ENCODE measurements around the gene LRRFIP1. TPM values are rescaled to one million over a fixed set of nuclear protein-coding genes. Genes with fewer than 3 reads are reported as not detected.
"Not testable (repeated sequence)": the region's sequence is repeated elsewhere in the genome, so short reads cannot be mapped to it uniquely, and the experiment has no call there.

Gene LRRFIP1
- total RNA-seq, 6 experiments from 2014 or later: 90.6 to 107 (median 102) TPM

DNA sequence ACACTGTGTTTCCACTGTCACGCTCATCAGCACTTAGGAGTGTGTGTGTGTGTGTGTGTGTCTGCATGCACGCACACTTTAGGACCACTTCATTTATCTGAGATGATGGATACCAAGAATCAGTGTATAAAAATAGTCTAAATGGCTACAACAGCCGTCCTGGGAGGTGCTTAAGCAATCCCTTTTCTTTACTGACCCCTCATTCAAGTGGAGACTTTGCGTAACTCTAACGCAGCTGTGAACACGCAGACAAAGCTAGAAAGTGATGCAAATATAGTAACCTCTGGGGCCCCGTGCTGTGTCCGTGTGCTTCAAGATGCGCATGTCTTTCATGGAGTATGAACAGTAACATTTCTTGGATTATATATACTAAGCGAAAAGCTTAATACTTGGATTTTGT lies 130.8 kb downstream of the LRRFIP1 start:
- Mint-ChIP-seq H3K27me3 (ENCODE audit: insufficient read depth) (no peaks in the 10 kb centered on the region), H3K36me3 (ENCODE audit: low read depth) (peaks cover 65% of the 10 kb centered on the region), H3K4me3 (no peak overlapping the region), H3K9me3 (no peaks in the 10 kb centered on the region), H3K27ac (no peak overlapping the region), H3K4me1 (ENCODE audit: low read depth) (peaks cover 59% of the 10 kb centered on the region)
- TF ChIP-seq, protein P1, sequence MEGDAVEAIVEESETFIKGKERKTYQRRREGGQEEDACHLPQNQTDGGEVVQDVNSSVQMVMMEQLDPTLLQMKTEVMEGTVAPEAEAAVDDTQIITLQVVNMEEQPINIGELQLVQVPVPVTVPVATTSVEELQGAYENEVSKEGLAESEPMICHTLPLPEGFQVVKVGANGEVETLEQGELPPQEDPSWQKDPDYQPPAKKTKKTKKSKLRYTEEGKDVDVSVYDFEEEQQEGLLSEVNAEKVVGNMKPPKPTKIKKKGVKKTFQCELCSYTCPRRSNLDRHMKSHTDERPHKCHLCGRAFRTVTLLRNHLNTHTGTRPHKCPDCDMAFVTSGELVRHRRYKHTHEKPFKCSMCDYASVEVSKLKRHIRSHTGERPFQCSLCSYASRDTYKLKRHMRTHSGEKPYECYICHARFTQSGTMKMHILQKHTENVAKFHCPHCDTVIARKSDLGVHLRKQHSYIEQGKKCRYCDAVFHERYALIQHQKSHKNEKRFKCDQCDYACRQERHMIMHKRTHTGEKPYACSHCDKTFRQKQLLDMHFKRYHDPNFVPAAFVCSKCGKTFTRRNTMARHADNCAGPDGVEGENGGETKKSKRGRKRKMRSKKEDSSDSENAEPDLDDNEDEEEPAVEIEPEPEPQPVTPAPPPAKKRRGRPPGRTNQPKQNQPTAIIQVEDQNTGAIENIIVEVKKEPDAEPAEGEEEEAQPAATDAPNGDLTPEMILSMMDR (IDR thresholded peaks at IDR 0.05): no peak
- DNase-seq: no peak

DNA sequence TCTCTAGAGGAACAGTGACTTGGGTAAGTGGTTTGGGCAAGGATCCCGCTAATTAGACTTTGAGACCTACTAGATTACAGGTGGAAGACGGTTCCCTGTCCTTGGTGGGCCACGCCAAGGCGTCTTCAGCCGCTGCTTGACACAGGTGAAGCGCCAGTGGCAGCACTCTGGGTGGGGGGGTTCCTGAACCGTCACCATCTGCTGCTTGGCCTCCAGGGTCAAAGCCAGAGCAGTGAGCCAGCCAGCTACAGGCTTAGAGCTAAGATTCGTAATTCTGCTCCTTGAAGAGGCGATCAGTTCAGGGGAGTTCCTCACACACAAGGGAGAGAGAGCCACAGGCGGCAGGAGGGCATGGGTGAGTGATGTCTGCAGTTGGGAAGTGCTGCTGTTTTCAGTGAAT lies 131.8 kb downstream of the LRRFIP1 start:
- TF ChIP-seq, protein P1 (IDR thresholded peaks at IDR 0.05): no peak
- H3K4me3 Mint-ChIP-seq: no peak overlapping the region
- H3K4me1 Mint-ChIP-seq (ENCODE audit: low read depth): peaks cover 59% of the 10 kb centered on the region
- DNase-seq: no peak
- H3K27ac Mint-ChIP-seq: no peak overlapping the region; the same call in 1 of the 2 replicates
- H3K27me3 Mint-ChIP-seq (ENCODE audit: insufficient read depth): no peaks in the 10 kb centered on the region
- H3K9me3 Mint-ChIP-seq: no peaks in the 10 kb centered on the region
- H3K36me3 Mint-ChIP-seq (ENCODE audit: low read depth): peaks cover 64% of the 10 kb centered on the region

DNA sequence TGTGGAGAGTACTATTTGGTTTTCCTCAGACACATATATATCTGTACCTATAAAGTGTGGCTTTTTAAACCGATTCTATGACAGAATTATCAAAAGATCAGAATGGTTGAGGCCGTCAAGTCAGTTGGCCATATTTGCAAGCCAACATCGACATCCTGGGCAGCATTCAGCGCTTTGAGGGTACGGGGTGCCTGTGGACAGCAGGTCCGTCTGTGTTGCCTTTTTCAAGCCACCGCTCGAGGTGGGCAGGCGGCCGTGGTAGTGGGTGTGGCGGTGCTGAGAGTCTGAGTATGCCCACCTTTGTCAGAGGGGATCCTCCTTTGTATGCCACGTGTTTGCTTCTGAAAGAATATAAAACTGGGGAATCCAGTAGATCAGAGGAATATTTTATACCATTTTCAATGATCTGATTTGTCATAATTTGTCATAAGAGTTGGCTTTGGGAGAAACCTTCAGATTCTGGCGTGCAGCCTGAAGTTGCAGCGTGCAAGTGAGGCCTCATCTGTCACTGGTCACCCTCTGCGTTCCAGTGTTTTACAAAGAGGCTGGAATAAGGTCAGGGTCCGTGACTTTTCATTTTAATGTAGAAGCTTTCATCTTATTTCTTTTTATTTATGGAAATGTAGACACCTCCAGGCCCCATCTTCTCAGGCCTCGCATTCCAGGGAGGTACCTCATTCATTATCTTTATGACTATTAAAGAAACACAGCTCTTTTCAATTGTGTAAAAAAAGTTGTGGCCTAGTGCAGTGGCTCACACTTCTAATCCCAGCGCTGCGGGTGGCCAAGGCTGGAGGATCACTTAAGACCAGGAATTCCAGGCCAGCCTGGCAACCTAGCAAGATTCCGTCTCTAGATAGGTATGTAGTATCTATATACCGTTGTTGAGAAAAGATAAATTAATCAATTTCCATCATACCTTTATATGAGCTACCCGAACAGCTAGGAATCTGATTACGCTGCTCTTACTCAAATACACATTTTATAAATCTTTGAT lies 133.4 kb downstream of the LRRFIP1 start:
- Mint-ChIP-seq H3K27ac (no peak overlapping the region), H3K4me3 (no peak overlapping the region), H3K36me3 (ENCODE audit: low read depth) (peaks cover 58% of the 10 kb centered on the region), H3K27me3 (ENCODE audit: insufficient read depth) (no peaks in the 10 kb centered on the region), H3K9me3 (no peaks in the 10 kb centered on the region), H3K4me1 (ENCODE audit: low read depth) (peaks cover 65% of the 10 kb centered on the region)
- TF ChIP-seq, protein P1 (IDR thresholded peaks at IDR 0.05): no peak
- no peak for DNase-seq

DNA sequence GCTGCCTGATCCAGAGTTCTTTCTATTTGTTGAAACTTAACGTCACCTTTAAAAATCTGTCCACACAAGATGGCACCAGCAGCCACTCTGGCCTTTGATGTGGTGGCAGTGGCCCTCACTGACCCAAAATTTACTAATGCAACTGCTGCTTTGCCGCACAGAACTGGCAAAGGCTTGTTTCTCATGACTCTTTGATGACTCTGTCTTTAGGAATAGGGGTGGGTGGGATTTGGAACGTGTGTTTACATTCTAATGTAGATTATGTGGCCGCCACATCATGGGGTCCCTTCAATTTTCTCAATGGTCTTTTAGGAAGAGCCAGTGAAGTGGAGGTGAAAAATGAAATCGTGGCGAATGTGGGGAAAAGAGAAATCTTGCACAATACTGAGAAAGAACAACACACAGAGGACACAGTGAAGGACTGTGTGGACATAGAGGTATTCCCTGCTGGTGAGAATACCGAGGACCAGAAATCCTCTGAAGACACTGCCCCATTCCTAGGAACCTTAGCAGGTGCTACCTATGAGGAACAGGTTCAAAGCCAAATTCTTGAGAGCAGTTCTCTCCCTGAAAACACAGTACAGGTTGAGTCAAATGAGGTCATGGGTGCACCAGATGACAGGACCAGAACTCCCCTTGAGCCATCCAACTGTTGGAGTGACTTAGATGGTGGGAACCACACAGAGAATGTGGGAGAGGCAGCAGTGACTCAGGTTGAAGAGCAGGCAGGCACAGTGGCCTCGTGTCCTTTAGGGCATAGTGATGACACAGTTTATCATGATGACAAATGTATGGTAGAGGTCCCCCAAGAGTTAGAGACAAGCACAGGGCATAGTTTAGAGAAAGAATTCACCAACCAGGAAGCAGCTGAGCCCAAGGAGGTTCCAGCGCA lies 135.2 kb downstream of the LRRFIP1 start:
- Mint-ChIP-seq H3K4me1 (ENCODE audit: low read depth) (peaks cover 76% of the 10 kb centered on the region), H3K36me3 (ENCODE audit: low read depth) (peaks cover 50% of the 10 kb centered on the region), H3K27ac (peak overlapping the region; percentile 79), H3K4me3 (peak overlapping the region; percentile 27; the same call in 1 of the 2 replicates)
- not testable (repeated sequence) for H3K9me3 Mint-ChIP-seq; H3K27me3 Mint-ChIP-seq (ENCODE audit: insufficient read depth)
- DNase-seq: peak; percentile 19

DNA sequence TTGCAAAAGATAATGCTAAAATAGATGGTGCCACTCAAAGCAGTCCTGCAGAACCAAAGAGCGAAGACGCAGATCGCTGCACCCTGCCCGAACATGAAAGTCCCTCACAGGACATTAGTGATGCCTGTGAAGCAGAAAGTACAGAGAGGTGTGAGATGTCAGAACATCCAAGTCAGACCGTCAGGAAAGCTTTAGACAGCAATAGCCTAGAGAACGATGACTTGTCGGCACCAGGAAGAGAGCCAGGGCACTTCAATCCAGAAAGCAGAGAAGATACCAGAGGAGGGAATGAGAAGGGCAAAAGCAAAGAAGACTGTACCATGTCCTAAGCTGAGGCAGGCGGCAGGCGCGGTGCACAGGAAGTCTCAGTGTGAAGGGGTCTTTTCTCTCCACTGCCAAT lies 136.4 kb downstream of the LRRFIP1 start:
- H3K4me3 Mint-ChIP-seq: no peak overlapping the region
- TF ChIP-seq, protein P1 (IDR thresholded peaks at IDR 0.05): no peak
- H3K9me3 Mint-ChIP-seq: no peaks in the 10 kb centered on the region
- H3K4me1 Mint-ChIP-seq (ENCODE audit: low read depth): peaks cover 71% of the 10 kb centered on the region
- H3K36me3 Mint-ChIP-seq (ENCODE audit: low read depth): peaks cover 50% of the 10 kb centered on the region
- H3K27me3 Mint-ChIP-seq (ENCODE audit: insufficient read depth): no peaks in the 10 kb centered on the region
- DNase-seq: no peak
- no peak overlapping the region for H3K27ac Mint-ChIP-seq

DNA sequence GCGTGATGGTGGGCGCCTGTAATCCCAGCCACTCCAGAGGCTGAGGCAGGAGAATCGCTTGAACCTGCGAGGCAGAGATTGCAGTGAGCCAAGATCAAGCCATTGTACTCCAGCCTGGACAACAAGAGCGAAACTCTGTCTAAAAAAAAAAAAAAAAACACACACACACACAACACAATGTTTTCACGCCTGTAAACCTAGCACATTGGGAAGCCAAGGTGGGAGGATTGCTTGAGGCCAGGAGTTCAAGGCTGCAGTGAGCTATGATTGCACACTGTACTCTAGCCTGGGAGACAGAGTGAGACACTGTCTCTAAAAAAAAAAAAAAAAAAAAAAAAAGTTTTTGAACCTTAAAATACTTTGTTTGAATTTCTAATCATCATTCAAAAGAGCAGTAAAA lies 137.7 kb downstream of the LRRFIP1 start:
- not testable (repeated sequence) for H3K9me3 Mint-ChIP-seq; H3K27ac Mint-ChIP-seq; DNase-seq; H3K27me3 Mint-ChIP-seq (ENCODE audit: insufficient read depth); H3K4me3 Mint-ChIP-seq
- peaks cover 43% of the 10 kb centered on the region for H3K36me3 Mint-ChIP-seq (ENCODE audit: low read depth)
- H3K4me1 Mint-ChIP-seq (ENCODE audit: low read depth): peaks cover 64% of the 10 kb centered on the region

All from HFFc6 (cell line).